Mucosa of descending colon (tissue), 3 donors: Measurements from ENCODE around the gene NUDT8. TPM values are rescaled to one million over a fixed set of nuclear protein-coding genes. Genes with fewer than 3 reads are reported as not detected.

Experiments
- ATAC-seq: fragments of 200-7000 bp; cut with Tn5 transposase; one replicate; pipeline ENCODE4 v1.9.1; 2020; ENCODE audit warnings: mild to moderate bottlenecking, moderate library complexity
- DNase-seq, 3 donors: peaks; one replicate each; pipeline ENCODE4 v3.0.0-alpha.2; 2020
- H3K36me3 ChIP-seq: fragments of 200-600 bp; one replicate; pipeline ENCODE4 v1.8.0; 2021; ENCODE audit warnings: low read depth, mild to moderate bottlenecking
- H3K4me1 ChIP-seq: fragments of 200-600 bp; one replicate; pipeline ENCODE4 v1.8.0; 2021; ENCODE audit warnings: low read depth, mild to moderate bottlenecking
- H3K4me3 ChIP-seq: fragments of 200-600 bp; one replicate; pipeline ENCODE4 v1.8.0; 2021; ENCODE audit warnings: mild to moderate bottlenecking
- H3K9me3 ChIP-seq: fragments of 200-600 bp; one replicate; pipeline ENCODE4 v1.8.0; 2021; ENCODE audit warnings: mild to moderate bottlenecking
- CTCF ChIP-seq: fragments of 200-600 bp; IDR thresholded peaks from one replicate; pipeline ENCODE4 v1.8.0; 2022; ENCODE audit warnings: antibody characterized with exemption, mild to moderate bottlenecking
- intact Hi-C, 2 donors: fragments of 100-400 bp; cut with DNase I in 1 of 2; cut with micrococcal nuclease in 1 of 2; formaldehyde crosslinking; loops; one replicate each; pipeline versions ENCODE4 v1.11.0 to v1.11.1; 2022; cut with DNase I, micrococcal nuclease
- total RNA-seq, 3 donors: library from RNA; stranded (reverse); fragmentation: NEBNext Ultra II Directional in 2 of 3; extraction: Animal tissue kit (Norgen Biotek cat#: 25700) in 2 of 3; gene quantifications; one replicate each; pipeline versions ENCODE4 v1.2.1 to v1.2.4, GENCODE V29; 2021 to 2023
- donor health status: DM: no; HTN: no; CAD: no; lungs with moderate emphysema.
- donor health status: DM: no; HTN: no; CAD: no.
- donor health status: DM: no; HTN: yes; CAD: no.

Gene NUDT8
- total RNA-seq, 3 donors from 2014 or later: 17.3 to 34.6 (median 23.1) TPM

GRCh38 chr11:67636962-67637361 is 7.2 kb upstream of the NUDT8 start:
- no peak for ATAC-seq
- no peak for DNase-seq
- intact Hi-C loops: no loop called here
- H3K4me3 ChIP-seq: no peak overlapping the region
- TF ChIP-seq CTCF: no peak
- H3K4me1 ChIP-seq: peaks cover 10% of the 10 kb centered on the region
- no peaks in the 10 kb centered on the region for H3K9me3 ChIP-seq
- H3K36me3 ChIP-seq: no peaks in the 10 kb centered on the region

GRCh38 chr11:67635231-67635521 is 5.4 kb upstream of the NUDT8 start:
- H3K4me3 ChIP-seq: no peak overlapping the region
- ATAC-seq: no peak
- TF ChIP-seq CTCF: no peak
- H3K36me3 ChIP-seq: no peaks in the 10 kb centered on the region
- H3K9me3 ChIP-seq: no peaks in the 10 kb centered on the region
- peaks cover 19% of the 10 kb centered on the region for H3K4me1 ChIP-seq
- DNase-seq: no peak
- intact Hi-C loops: no loop called here

- intact Hi-C loops: no loop called here
- Histone ChIP-seq H3K4me3 (no peak overlapping the region), H3K4me1 (peaks cover 19% of the 10 kb centered on the region), H3K36me3 (no peaks in the 10 kb centered on the region), H3K9me3 (no peaks in the 10 kb centered on the region)
- TF ChIP-seq CTCF: no peak
- ATAC-seq (peak; percentile 22), DNase-seq (peak in 2 of 3 donors; percentile 79 to 83)
These were observed 4.9 kb upstream of the NUDT8 start for GRCh38 chr11:67634366-67635230.

- Histone ChIP-seq H3K4me3 (no peak overlapping the region), H3K9me3 (no peaks in the 10 kb centered on the region), H3K4me1 (peaks cover 23% of the 10 kb centered on the region), H3K36me3 (no peaks in the 10 kb centered on the region)
- no peak for TF ChIP-seq CTCF
- no peak for ATAC-seq
- DNase-seq: peak in 1 of 3 donors; percentile 68
- intact Hi-C loops: no loop called here
These were observed 4.1 kb upstream of the NUDT8 start for GRCh38 chr11:67633758-67634365.

- H3K36me3 ChIP-seq: no peaks in the 10 kb centered on the region
- ATAC-seq: no peak
- no peak overlapping the region for H3K4me3 ChIP-seq
- H3K4me1 ChIP-seq: peaks cover 27% of the 10 kb centered on the region
- no peaks in the 10 kb centered on the region for H3K9me3 ChIP-seq
- intact Hi-C loops: no loop called here
- TF ChIP-seq CTCF: no peak
- peak in 2 of 3 donors; percentile 40 to 58 for DNase-seq
These were observed 3.4 kb upstream of the NUDT8 start for GRCh38 chr11:67632982-67633755.
